Kidney (tissue), 14 donors: ENCODE results near the gene DIAPH1. TPM values are rescaled to one million over a fixed set of nuclear protein-coding genes. Genes with fewer than 3 reads are reported as not detected.

Experiments
- DNase-seq, 5 donors: peaks; one replicate each; pipeline ENCODE4 v3.0.0-alpha.2; 2013 to 2020
- FAIRE-seq: peaks from 2 replicates; lab custom pipeline; 2012; peaks lifted over from hg19 to GRCh38; lab: Jason Lieb, UNC
- H3K27ac ChIP-seq, 2 donors: one replicate each; pipeline ENCODE4 v1.7.0; 2013; ENCODE audit warnings: low read depth in 2 of 2, low read length in 2 of 2, inconsistent platforms in 1 of 2
- H3K27me3 ChIP-seq: one replicate; pipeline ENCODE4 v1.7.1; 2013; ENCODE audit warnings: low read length, inconsistent platforms; ENCODE audit not compliant: control insufficient read depth, insufficient read depth
- H3K36me3 ChIP-seq, 3 donors: one replicate each; pipeline versions ENCODE4 v1.7.0 to v1.7.1; 2013; ENCODE audit warnings: low read length in 3 of 3, control low read depth in 1 of 3, inconsistent platforms in 1 of 3; ENCODE audit not compliant: insufficient read depth in 3 of 3, control insufficient read depth in 2 of 3
- H3K4me1 ChIP-seq, 3 donors: one replicate each; pipeline versions ENCODE4 v1.7.0 to v1.7.1; 2013; ENCODE audit warnings: low read length in 3 of 3, inconsistent platforms in 1 of 3, low read depth in 1 of 3; ENCODE audit not compliant: control insufficient read depth in 2 of 3, insufficient read depth in 2 of 3
- H3K4me3 ChIP-seq, 3 donors: one replicate each; pipeline versions ENCODE4 v1.7.0 to v1.8.1; 2013; ENCODE audit warnings: low read length in 3 of 3, control low read depth in 1 of 3, inconsistent platforms in 1 of 3
- H3K9ac ChIP-seq, 3 donors: one replicate each; pipeline versions ENCODE4 v1.7.0 to v1.7.1; 2013; ENCODE audit warnings: low read length in 3 of 3, control low read depth in 1 of 3, inconsistent platforms in 1 of 3
- H3K9me3 ChIP-seq, 3 donors: one replicate each; pipeline versions ENCODE4 v1.7.0 to v1.7.1; 2013; ENCODE audit warnings: low read length in 3 of 3, control low read depth in 1 of 3, inconsistent platforms in 1 of 3; ENCODE audit not compliant: control insufficient read depth in 2 of 3, insufficient read depth in 1 of 3
- CTCF ChIP-seq: IDR thresholded peaks from 3 replicates; pipeline ENCODE4 v1.5.1; 2012; ENCODE audit warnings: mild to moderate bottlenecking, moderate library complexity, borderline replicate concordance; ENCODE audit not compliant: insufficient read depth; ENCODE audit errors: extremely low read depth
- intact Hi-C: fragments of 100-400 bp; cut with DNase I; formaldehyde crosslinking; loops from one replicate; pipeline ENCODE4 v1.11.1; 2022
- polyA plus RNA-seq: library from polyadenylated mRNA; stranded (reverse); fragments of 350-450 nt; fragmentation: Illumina TruSeq; extraction: RNeasy Lipid Tissue Mini Kit (QIAGEN cat#74804); gene quantifications from one replicate; pipeline ENCODE4 v1.2.3, GENCODE V29; 2014; ENCODE audit warnings: low read depth, low replicate concordance; ENCODE audit not compliant: insufficient read depth
- total RNA-seq: library from RNA; stranded (reverse); fragmentation: NEBNext Ultra II Directional; extraction: Animal tissue kit (Norgen Biotek cat#: 25700); gene quantifications from one replicate; pipeline ENCODE4 v1.2.1, GENCODE V29; 2021
- donor health status: control.
- donor health status: control.
- donor health status: control.
- donor health status: control.
- donor health status: control.
- donor health status: DM: yes; HTN: yes; CAD: no.
- donor health status: Normal renal cell carcinoma (clear cell type).

The DIAPH1 gene
- total and polyA plus RNA-seq, 2 donors from 2014 or later: 60.6 to 156 TPM

DNA sequence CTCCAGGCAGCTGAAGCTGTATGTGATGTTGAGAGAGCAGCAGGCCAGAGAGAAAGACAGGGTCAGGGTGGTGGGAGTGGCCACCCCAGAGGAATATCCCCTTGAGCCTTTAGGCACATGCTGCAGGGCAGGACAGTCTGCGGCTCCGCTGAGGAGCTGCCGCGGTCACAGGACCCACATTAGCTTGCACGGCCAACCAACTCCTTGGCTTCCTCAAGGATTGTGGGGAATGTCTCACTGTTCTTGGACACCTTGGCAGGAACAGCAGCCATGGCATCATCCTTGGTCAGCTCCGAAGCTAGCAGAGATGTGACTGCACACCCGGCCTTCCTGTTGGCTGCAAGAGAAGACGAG lies 102.2 kb downstream of the DIAPH1 start:
- DNase-seq: peak in 2 of 5 donors; percentile 31 to 84
- Histone ChIP-seq H3K27ac (no peak overlapping the region), H3K9ac (no peak overlapping the region), H3K36me3 (peaks cover 6 to 33% (median 17%) of the 10 kb centered on the region in 3 donors), H3K4me3 (no peak overlapping the region), H3K27me3 (no peaks in the 10 kb centered on the region), H3K9me3 (no peaks in the 10 kb centered on the region), H3K4me1 (peaks cover 7 to 9% (median 7%) of the 10 kb centered on the region in 3 donors)
- no peak for TF ChIP-seq CTCF
- intact Hi-C loops: no loop called here
- no peak for FAIRE-seq

GRCh38 chr5:141515946-141516671 lies 102.7 kb downstream of the DIAPH1 start:
- H3K4me3 ChIP-seq: no peak overlapping the region
- H3K4me1 ChIP-seq: peaks cover 7 to 9% (median 7%) of the 10 kb centered on the region in 3 donors
- H3K9ac ChIP-seq: no peak overlapping the region
- no peaks in the 10 kb centered on the region for H3K27me3 ChIP-seq
- no peaks in the 10 kb centered on the region for H3K9me3 ChIP-seq
- H3K36me3 ChIP-seq: peaks cover 10 to 33% (median 17%) of the 10 kb centered on the region in 3 donors
- H3K27ac ChIP-seq: no peak overlapping the region
- FAIRE-seq (no peak), DNase-seq (peak in 2 of 5 donors; percentile 45 to 54)
- no peak for TF ChIP-seq CTCF
- intact Hi-C loops: no loop called here

GRCh38 chr5:141515141-141515540 lies 103.7 kb downstream of the DIAPH1 start:
- intact Hi-C loops: no loop called here
- Histone ChIP-seq H3K27ac (no peak overlapping the region), H3K36me3 (peaks cover 10 to 31% (median 17%) of the 10 kb centered on the region in 3 donors), H3K9ac (no peak overlapping the region), H3K27me3 (no peaks in the 10 kb centered on the region), H3K4me1 (peaks cover 7 to 9% (median 7%) of the 10 kb centered on the region in 3 donors), H3K9me3 (no peaks in the 10 kb centered on the region), H3K4me3 (no peak overlapping the region)
- DNase-seq: peak in 2 of 5 donors; percentile 1 to 35
- no peak for FAIRE-seq
- no peak for TF ChIP-seq CTCF
